GM04504 (cell line): Measurements from ENCODE around the gene VANGL2.

Source experiments
- DNase-seq: peaks from one replicate; pipeline ENCODE4 v3.0.0-alpha.2; 2012; ENCODE audit warnings: low read depth

VANGL2 gene

GRCh38 chr1:160400223-160400645, at the start of gene VANGL2:
TSS of gene VANGL2 (plus strand) at chr1:160400564. CDS start at chr1:160415838, 15,274 bp downstream.
- no peak for DNase-seq

- no peak for DNase-seq
These were observed 48.7 kb upstream of the VANGL2 start for GRCh38 chr1:160351629-160352028.

GRCh38 chr1:160352555-160352954, 47.8 kb upstream of the VANGL2 start:
- no peak for DNase-seq

GRCh38 chr1:160353223-160353622, 47.1 kb upstream of the VANGL2 start:
- DNase-seq, result no peak

GRCh38 chr1:160354388-160354985, 45.9 kb upstream of the VANGL2 start:
- DNase-seq, result no peak

- DNase-seq, result no peak
These were observed 42.9 kb upstream of the VANGL2 start for GRCh38 chr1:160357286-160358002.

- DNase-seq, result no peak
These were observed 42.3 kb upstream of the VANGL2 start for GRCh38 chr1:160358073-160358472.

GRCh38 chr1:160359559-160360226, 40.7 kb upstream of the VANGL2 start:
- no peak for DNase-seq

GRCh38 chr1:160360227-160360695, 40.1 kb upstream of the VANGL2 start:
- no peak for DNase-seq

GRCh38 chr1:160361199-160361598, 39.2 kb upstream of the VANGL2 start:
- DNase-seq, result no peak

GRCh38 chr1:160361814-160362167, 38.6 kb upstream of the VANGL2 start:
- DNase-seq, result no peak

GRCh38 chr1:160362168-160362957, 38.0 kb upstream of the VANGL2 start:
- no peak for DNase-seq

GRCh38 chr1:160363010-160363409, 37.4 kb upstream of the VANGL2 start:
- DNase-seq, result no peak

- no peak for DNase-seq
These were observed 36.2 kb upstream of the VANGL2 start for GRCh38 chr1:160363951-160364735.

- no peak for DNase-seq
These were observed 35.0 kb upstream of the VANGL2 start for GRCh38 chr1:160365325-160365724.

- DNase-seq, result no peak
These were observed 33.4 kb upstream of the VANGL2 start, which contains the start of gene NHLH1 for GRCh38 chr1:160366731-160367515. TSS of gene NHLH1 (plus strand) at chr1:160367071. CDS start at chr1:160370732, 3,661 bp downstream.

- no peak for DNase-seq
These were observed 32.9 kb upstream of the VANGL2 start for GRCh38 chr1:160367516-160367900.

GRCh38 chr1:160367934-160368923, 32.1 kb upstream of the VANGL2 start:
- no peak for DNase-seq

GRCh38 chr1:160369087-160369486, 31.3 kb upstream of the VANGL2 start:
- DNase-seq, result no peak
